HepG2 (cell line): Measurements from ENCODE around the gene TAGLN.

Source experiments
- CTCF ChIP-seq: sonication (generic); formaldehyde crosslinking; IDR thresholded peaks from 2 replicates; pipeline ENCODE4 v1.5.0; 2020; ENCODE audit warnings: mild to moderate bottlenecking, missing genetic modification reagents, moderate library complexity
- KDM1A ChIP-seq: IDR thresholded peaks from 2 replicates; pipeline ENCODE4 v1.6.1; 2016; ENCODE audit warnings: missing compliant biosample characterization
- KLF13 ChIP-seq: sonication (generic); formaldehyde crosslinking; IDR thresholded peaks from 2 replicates; pipeline ENCODE4 v1.4.0; 2020; ENCODE audit warnings: mild to moderate bottlenecking, missing genetic modification reagents
- NKX3-1 ChIP-seq: sonication (generic); formaldehyde crosslinking; IDR thresholded peaks from 2 replicates; pipeline ENCODE4 v1.5.0; 2020; ENCODE audit warnings: missing genetic modification reagents
- POLR2A ChIP-seq, 2 experiments: IDR thresholded peaks; 2 replicates each; pipeline ENCODE4 v1.6.1; 2011; ENCODE audit warnings: low read depth in 2 of 2, low read length in 2 of 2, mild to moderate bottlenecking in 1 of 2, moderate library complexity in 1 of 2; ENCODE audit not compliant: insufficient read depth in 1 of 2
- TCF7L2 ChIP-seq: IDR thresholded peaks from 2 replicates; pipeline ENCODE4 v1.6.1; 2011; ENCODE audit warnings: mild to moderate bottlenecking, low read depth, low read length, moderate library complexity
- ZNF318 ChIP-seq: sonication (generic); formaldehyde crosslinking; IDR thresholded peaks from 2 replicates; pipeline ENCODE4 v1.4.0; 2020; ENCODE audit warnings: mild to moderate bottlenecking, missing genetic modification reagents

GRCh38 chr11:117166491-117166890 lies 32.7 kb upstream of the TAGLN start:
- TF ChIP-seq POLR2A (IDR thresholded peaks at IDR 0.05; ENCODE audit: insufficient read depth in 1 of 2, low read depth in 2 of 2, low read length in 2 of 2) (no peak), NKX3-1 (CRISPR knock-in tag) (no peak), ZNF318 (CRISPR knock-in tag) (no peak), KLF13 (CRISPR knock-in tag) (no peak), CTCF (CRISPR knock-in tag) (no peak), KDM1A (no peak), TCF7L2 (no peak)
